Measurements from ENCODE around the gene RHOXF1. TPM values are rescaled to one million over a fixed set of nuclear protein-coding genes. Genes with fewer than 3 reads are reported as not detected.
"Not testable (repeated sequence)": the region's sequence is repeated elsewhere in the genome, so short reads cannot be mapped to it uniquely, and the experiment has no call there.

RHOXF1 gene
- total RNA-seq, 3 donors from 2014 or later: 0.66 TPM; not detected in 2

DNA sequence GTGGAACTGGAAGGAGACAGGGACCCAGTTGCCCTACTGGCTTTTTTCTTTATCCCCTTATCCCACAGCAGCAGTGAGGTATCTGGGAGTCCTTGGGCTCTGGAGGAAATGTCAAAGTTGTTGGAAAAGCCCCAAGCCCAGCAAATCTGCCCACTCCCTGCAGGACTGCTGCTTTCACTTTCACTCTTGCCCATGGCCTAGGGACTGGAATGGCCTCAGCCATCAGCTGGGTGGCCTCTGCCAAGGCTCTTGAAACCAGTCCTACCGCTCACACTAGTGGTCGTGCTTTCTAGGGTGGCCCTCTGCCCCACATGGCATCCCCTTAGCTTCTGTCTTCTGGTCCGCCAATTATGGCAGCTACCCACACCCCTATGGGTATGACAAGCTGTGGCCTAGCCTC lies 9.7 kb upstream of the RHOXF1 start:
- no peaks in the 10 kb centered on the region for H3K9me3 ChIP-seq
- no peaks in the 10 kb centered on the region for H3K4me1 ChIP-seq (ENCODE audit: low read depth)
- no peak overlapping the region for H3K4me3 ChIP-seq
- no peaks in the 10 kb centered on the region for H3K36me3 ChIP-seq (ENCODE audit: low read depth)
- peak; percentile 29 for ATAC-seq
- intact Hi-C loops (cut with DNase I, micrococcal nuclease): no loop called here
- no peak for DNase-seq
- TF ChIP-seq, protein P1, sequence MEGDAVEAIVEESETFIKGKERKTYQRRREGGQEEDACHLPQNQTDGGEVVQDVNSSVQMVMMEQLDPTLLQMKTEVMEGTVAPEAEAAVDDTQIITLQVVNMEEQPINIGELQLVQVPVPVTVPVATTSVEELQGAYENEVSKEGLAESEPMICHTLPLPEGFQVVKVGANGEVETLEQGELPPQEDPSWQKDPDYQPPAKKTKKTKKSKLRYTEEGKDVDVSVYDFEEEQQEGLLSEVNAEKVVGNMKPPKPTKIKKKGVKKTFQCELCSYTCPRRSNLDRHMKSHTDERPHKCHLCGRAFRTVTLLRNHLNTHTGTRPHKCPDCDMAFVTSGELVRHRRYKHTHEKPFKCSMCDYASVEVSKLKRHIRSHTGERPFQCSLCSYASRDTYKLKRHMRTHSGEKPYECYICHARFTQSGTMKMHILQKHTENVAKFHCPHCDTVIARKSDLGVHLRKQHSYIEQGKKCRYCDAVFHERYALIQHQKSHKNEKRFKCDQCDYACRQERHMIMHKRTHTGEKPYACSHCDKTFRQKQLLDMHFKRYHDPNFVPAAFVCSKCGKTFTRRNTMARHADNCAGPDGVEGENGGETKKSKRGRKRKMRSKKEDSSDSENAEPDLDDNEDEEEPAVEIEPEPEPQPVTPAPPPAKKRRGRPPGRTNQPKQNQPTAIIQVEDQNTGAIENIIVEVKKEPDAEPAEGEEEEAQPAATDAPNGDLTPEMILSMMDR (IDR thresholded peaks at IDR 0.05): no peak

DNA sequence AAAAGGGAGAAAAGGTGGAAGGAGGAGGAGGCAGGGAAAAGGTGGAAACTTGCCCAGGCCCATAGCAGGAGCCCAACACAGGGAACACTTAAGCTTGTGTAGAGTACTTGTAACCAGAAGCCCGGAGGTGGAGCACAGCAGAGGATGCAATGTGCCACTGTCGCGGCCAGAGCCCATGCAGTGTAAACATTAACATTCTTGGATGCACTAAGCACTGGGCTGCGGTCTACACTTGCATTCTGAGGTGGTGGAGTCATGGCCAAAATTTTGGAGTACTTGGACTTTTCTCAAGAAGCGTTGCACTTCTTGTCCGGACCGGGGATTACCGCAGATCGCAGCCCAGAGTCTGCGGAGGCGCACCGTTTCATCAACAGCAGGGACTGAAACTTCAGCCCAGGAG lies 4.5 kb upstream of the RHOXF1 start:
- H3K4me3 ChIP-seq: no peak overlapping the region
- H3K36me3 ChIP-seq (ENCODE audit: low read depth): no peaks in the 10 kb centered on the region
- intact Hi-C loops (cut with DNase I, micrococcal nuclease): no loop called here
- TF ChIP-seq, protein P1 (IDR thresholded peaks at IDR 0.05): no peak
- no peaks in the 10 kb centered on the region for H3K9me3 ChIP-seq
- ATAC-seq: peak; percentile 20
- H3K4me1 ChIP-seq (ENCODE audit: low read depth): no peaks in the 10 kb centered on the region
- peak in 1 of 3 donors; percentile 28 for DNase-seq

DNA sequence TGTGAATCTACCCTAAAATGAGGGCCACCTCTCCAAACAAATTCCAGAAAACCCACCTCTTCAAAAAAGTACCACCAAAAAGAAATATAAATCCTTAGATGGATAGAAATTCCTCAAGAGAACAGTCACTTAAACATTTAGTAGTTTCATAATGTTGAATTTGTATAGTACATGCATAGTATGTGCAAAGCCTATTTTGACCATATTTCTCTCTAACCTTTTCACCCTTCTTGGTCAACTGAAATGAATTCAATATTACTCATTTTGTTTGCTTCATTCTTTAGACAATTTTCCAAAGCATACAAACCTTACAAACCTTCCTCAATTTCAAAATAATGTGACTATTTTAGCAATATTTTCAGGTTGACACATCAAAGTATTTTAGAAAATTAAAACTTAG lies 4.1 kb downstream of the RHOXF1 start:
- intact Hi-C loops (cut with DNase I, micrococcal nuclease): no loop called here
- TF ChIP-seq, protein P1 (IDR thresholded peaks at IDR 0.05): no peak
- Histone ChIP-seq H3K36me3 (ENCODE audit: low read depth) (no peaks in the 10 kb centered on the region), H3K9me3 (no peaks in the 10 kb centered on the region), H3K4me1 (ENCODE audit: low read depth) (no peaks in the 10 kb centered on the region), H3K4me3 (no peak overlapping the region)
- DNase-seq (no peak), ATAC-seq (no peak)

GRCh38 chrX:120109378-120109777 lies 6.3 kb downstream of the RHOXF1 start:
- no peak overlapping the region for H3K4me3 ChIP-seq
- H3K36me3 ChIP-seq (ENCODE audit: low read depth): no peaks in the 10 kb centered on the region
- intact Hi-C loops (cut with DNase I, micrococcal nuclease): no loop called here
- no peaks in the 10 kb centered on the region for H3K9me3 ChIP-seq
- no peaks in the 10 kb centered on the region for H3K4me1 ChIP-seq (ENCODE audit: low read depth)
- TF ChIP-seq, protein P1 (IDR thresholded peaks at IDR 0.05): no peak
- no peak for DNase-seq
- no peak for ATAC-seq

DNA sequence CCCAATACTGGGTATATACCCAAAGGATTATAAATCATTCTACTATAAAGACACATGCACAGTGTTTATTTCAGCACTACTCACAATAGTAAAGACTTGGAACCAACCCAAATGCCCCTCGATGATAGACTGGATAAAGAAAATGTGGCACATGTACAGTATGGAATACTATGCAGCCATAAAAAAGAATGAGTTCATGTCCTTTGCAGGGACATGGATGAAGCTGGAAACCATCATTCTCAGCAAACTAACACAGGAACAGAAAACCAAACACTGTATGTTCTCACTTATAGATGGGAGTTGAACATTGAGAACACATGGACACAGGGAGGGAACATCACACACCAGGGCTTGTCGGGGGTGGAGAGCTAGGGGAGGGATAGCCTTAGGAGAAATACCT lies 11.0 kb downstream of the RHOXF1 start:
- DNase-seq; H3K36me3 ChIP-seq (ENCODE audit: low read depth); H3K9me3 ChIP-seq; ATAC-seq; H3K4me1 ChIP-seq (ENCODE audit: low read depth); intact Hi-C loops (cut with DNase I, micrococcal nuclease); H3K4me3 ChIP-seq: not testable (repeated sequence)

GRCh38 chrX:120101057-120101456 lies 14.7 kb downstream of the RHOXF1 start:
- H3K36me3 ChIP-seq (ENCODE audit: low read depth); intact Hi-C loops (cut with DNase I, micrococcal nuclease); H3K4me3 ChIP-seq; H3K4me1 ChIP-seq (ENCODE audit: low read depth); ATAC-seq; H3K9me3 ChIP-seq; DNase-seq: not testable (repeated sequence)

GRCh38 chrX:120090208-120090607 lies 25.5 kb downstream of the RHOXF1 start:
- no peaks in the 10 kb centered on the region for H3K36me3 ChIP-seq (ENCODE audit: low read depth)
- TF ChIP-seq, protein P1 (IDR thresholded peaks at IDR 0.05): no peak
- DNase-seq: no peak
- intact Hi-C loops (cut with DNase I, micrococcal nuclease): no loop called here
- H3K9me3 ChIP-seq: no peaks in the 10 kb centered on the region
- H3K4me3 ChIP-seq: no peak overlapping the region
- no peak for ATAC-seq
- H3K4me1 ChIP-seq (ENCODE audit: low read depth): no peaks in the 10 kb centered on the region

Data from mucosa of descending colon (tissue), 3 donors.